Heart right ventricle (tissue), 16 donors: ENCODE measurements around the gene PLEKHA5. TPM values are rescaled to one million over a fixed set of nuclear protein-coding genes. Genes with fewer than 3 reads are reported as not detected.

Source experiments
- ATAC-seq, 8 donors: fragments of 200-7000 bp; cut with Tn5 transposase; one replicate each; pipeline ENCODE4 v1.9.1; 2020; ENCODE audit warnings: mild to moderate bottlenecking in 8 of 8, moderate library complexity in 8 of 8, moderate number of reproducible peaks in 1 of 8
- DNase-seq, 2 donors: peaks; one replicate each; pipeline ENCODE4 v3.0.0-alpha.2; 2020
- H3K27ac ChIP-seq, 10 donors: fragments of 200-600 bp; sonication (generic) in 2 of 10; one replicate each; pipeline versions ENCODE4 v1.5.0 to v1.8.0; 2020 to 2022; ENCODE audit warnings: mild to moderate bottlenecking in 3 of 10
- H3K27me3 ChIP-seq, 7 donors: fragments of 200-600 bp; one replicate each; pipeline ENCODE4 v1.8.0; 2021 to 2022; ENCODE audit warnings: mild to moderate bottlenecking in 2 of 7
- H3K36me3 ChIP-seq, 9 donors: fragments of 200-600 bp; sonication (generic) in 1 of 9; one replicate each; pipeline versions ENCODE4 v1.5.0 to v1.8.0; 2020 to 2022; ENCODE audit warnings: mild to moderate bottlenecking in 2 of 9
- H3K4me1 ChIP-seq, 9 donors: fragments of 200-600 bp; sonication (generic) in 1 of 9; one replicate each; pipeline versions ENCODE4 v1.5.0 to v1.8.0; 2020 to 2022; ENCODE audit warnings: mild to moderate bottlenecking in 4 of 9
- H3K4me3 ChIP-seq, 10 donors: fragments of 200-600 bp; sonication (generic) in 2 of 10; one replicate each; pipeline versions ENCODE4 v1.5.0 to v1.8.0; 2020 to 2022; ENCODE audit warnings: mild to moderate bottlenecking in 7 of 10, moderate library complexity in 2 of 10
- H3K9me3 ChIP-seq, 11 donors: fragments of 200-600 bp in 10 of 11; sonication (generic) in 2 of 11; one replicate each; pipeline versions ENCODE4 v1.5.0 to v1.8.0; 2013 to 2022; ENCODE audit warnings: mild to moderate bottlenecking in 2 of 11, control low read depth in 1 of 11, moderate library complexity in 1 of 11
- CTCF ChIP-seq, 9 donors: fragments of 200-600 bp; sonication (generic) in 2 of 9; IDR thresholded peaks; one replicate each; pipeline versions ENCODE4 v1.5.0 to v1.8.0; 2021 to 2022; ENCODE audit warnings: antibody characterized with exemption in 9 of 9, mild to moderate bottlenecking in 5 of 9, moderate library complexity in 1 of 9
- WGBS, 2 donors: extraction: QIAGEN DNeasy Blood & Tissue Kit; methylation state at CpG; one replicate each; pipeline ENCODE4 v1.1.7; 2013; ENCODE audit warnings: inconsistent platforms in 1 of 2; 5-methylcytosine and 5-hydroxymethylcytosine counted together
- intact Hi-C, 10 donors: fragments of 100-400 bp; cut with DNase I; formaldehyde crosslinking; loops; one replicate each; pipeline versions ENCODE4 v1.11.1 to v1.14.2; 2022
- polyA plus RNA-seq, 2 donors: library from polyadenylated mRNA; stranded (reverse); fragments of 200-250 nt; gene quantifications; one replicate each; pipeline ENCODE4 v1.2.3, GENCODE V29; 2013
- total RNA-seq, 10 donors: library from RNA; stranded (reverse); fragmentation: NEBNext Ultra II Directional in 3 of 10; extraction: Animal tissue kit (Norgen Biotek cat#: 25700) in 3 of 10; gene quantifications; one replicate each; pipeline versions ENCODE4 v1.2.1 to v1.2.4, GENCODE V29; 2021 to 2023
- donor health status: Arrhythmogenic right ventricular cardiomyopathy.
- donor health status: ischemic (EF 13 %, LVEDD 7.1; RV severe dilation, severe dysfunction).
- donor health status: healthy with polysubstance abuse.
- donor health status: DM: no; HTN: yes; CAD: no.
- donor health status: DM: no; HTN: no; CAD: no.
- donor health status: ischemic (EF 25% LVEDD 6.9; RV normal size, moderate dysfunction).
- donor health status: ischemic (EF 25% LVEDD 5.7; RV mildly dilated, moderate dysfunction).
- donor health status: healthy.
- donor health status: DM: yes; HTN: yes; CAD: no.
- donor health status: Ischemic cardiomyopathy.
- donor health status: ischemic (EF 35%, LVEDD 5.7; RV mildly dilated, moderate dysfunction).
- donor health status: nonischemic (EF 11% LVEDD 7.7; RV severe dilation, severe dysfunction).
- donor health status: DM: yes; HTN: yes; CAD: no.
- donor health status: PGD.
- donor health status: ischemic (EF 29% LVEDD 5.4; RV normal size, mild dysfunction).
- donor health status: nonischemic (EF 23%, LVEDD 6.1; RV moderate dilation, normal function).

PLEKHA5 gene
- total and polyA plus RNA-seq, 12 donors, result 11.8 to 77.1 (median 61.8) TPM

- no peak for TF ChIP-seq CTCF (IDR thresholded peaks at IDR 0.05)
- WGBS, 2 donors, result 84 to 92% methylated on average over 3 of the region's 3 CpGs
- H3K4me1 ChIP-seq, result no peaks in the 10 kb centered on the region
- ATAC-seq (no peak), DNase-seq (no peak)
- no peak overlapping the region for H3K4me3 ChIP-seq
- peaks cover 0 to 60% (median 0%) of the 10 kb centered on the region in 9 donors for H3K36me3 ChIP-seq
- H3K27ac ChIP-seq, result no peak overlapping the region
- H3K27me3 ChIP-seq, result no peaks in the 10 kb centered on the region
- no peaks in the 10 kb centered on the region for H3K9me3 ChIP-seq
- intact Hi-C loops, result no loop called here
These were observed 134.1 kb downstream of the PLEKHA5 start for GRCh38 chr12:19263672-19264071.

- H3K27ac ChIP-seq, result peak overlapping the region in 4 of 10 donors; percentile 4 to 53 (median 45)
- peaks cover 0 to 62% (median 10%) of the 10 kb centered on the region in 9 donors for H3K36me3 ChIP-seq
- peaks cover 0 to 22% (median 15%) of the 10 kb centered on the region in 9 donors for H3K4me1 ChIP-seq
- H3K27me3 ChIP-seq, result no peaks in the 10 kb centered on the region
- peak; percentile 64 to 71 for DNase-seq
- ATAC-seq, result peak; percentile 74 to 92 (median 88)
- no peaks in the 10 kb centered on the region for H3K9me3 ChIP-seq
- WGBS, 2 donors, result 53 to 65% methylated on average over 4 of the region's 4 CpGs
- no peak for TF ChIP-seq CTCF (IDR thresholded peaks at IDR 0.05)
- intact Hi-C loops, result loop anchor here in 1 of 10 donors (10.0 kb wide), 1 partner anchor 79 kb away; no protein-coding TSS in a partner anchor
- H3K4me3 ChIP-seq, result no peak overlapping the region
These were observed 144.2 kb downstream of the PLEKHA5 start for GRCh38 chr12:19273482-19274330.

GRCh38 chr12:19276767-19277166 is 147.2 kb downstream of the PLEKHA5 start:
- no peak for TF ChIP-seq CTCF (IDR thresholded peaks at IDR 0.05)
- intact Hi-C loops, result loop anchor here in 1 of 10 donors (10.0 kb wide), 1 partner anchor 82 kb away; no protein-coding TSS in a partner anchor
- Histone ChIP-seq H3K4me1 (peaks cover 0 to 22% (median 15%) of the 10 kb centered on the region in 9 donors), H3K36me3 (peaks cover 0 to 50% (median 8%) of the 10 kb centered on the region in 9 donors), H3K9me3 (no peaks in the 10 kb centered on the region), H3K27me3 (no peaks in the 10 kb centered on the region), H3K27ac (no peak overlapping the region), H3K4me3 (no peak overlapping the region)
- ATAC-seq, result no peak
- no peak for DNase-seq

GRCh38 chr12:19277711-19278110 is 148.2 kb downstream of the PLEKHA5 start:
- intact Hi-C loops, result loop anchor here in 1 of 10 donors (10.0 kb wide), 1 partner anchor 83 kb away; no protein-coding TSS in a partner anchor
- Histone ChIP-seq H3K36me3 (peaks cover 0 to 49% (median 8%) of the 10 kb centered on the region in 9 donors), H3K4me3 (no peak overlapping the region), H3K27me3 (no peaks in the 10 kb centered on the region), H3K4me1 (peaks cover 0 to 22% (median 14%) of the 10 kb centered on the region in 9 donors), H3K9me3 (no peaks in the 10 kb centered on the region), H3K27ac (no peak overlapping the region)
- DNase-seq (no peak), ATAC-seq (no peak)
- TF ChIP-seq CTCF (IDR thresholded peaks at IDR 0.05), result no peak
